Measurements from ENCODE around the gene SUZ12.
"Not testable (repeated sequence)": the region's sequence is repeated elsewhere in the genome, so short reads cannot be mapped to it uniquely, and the experiment has no call there.

DNA sequence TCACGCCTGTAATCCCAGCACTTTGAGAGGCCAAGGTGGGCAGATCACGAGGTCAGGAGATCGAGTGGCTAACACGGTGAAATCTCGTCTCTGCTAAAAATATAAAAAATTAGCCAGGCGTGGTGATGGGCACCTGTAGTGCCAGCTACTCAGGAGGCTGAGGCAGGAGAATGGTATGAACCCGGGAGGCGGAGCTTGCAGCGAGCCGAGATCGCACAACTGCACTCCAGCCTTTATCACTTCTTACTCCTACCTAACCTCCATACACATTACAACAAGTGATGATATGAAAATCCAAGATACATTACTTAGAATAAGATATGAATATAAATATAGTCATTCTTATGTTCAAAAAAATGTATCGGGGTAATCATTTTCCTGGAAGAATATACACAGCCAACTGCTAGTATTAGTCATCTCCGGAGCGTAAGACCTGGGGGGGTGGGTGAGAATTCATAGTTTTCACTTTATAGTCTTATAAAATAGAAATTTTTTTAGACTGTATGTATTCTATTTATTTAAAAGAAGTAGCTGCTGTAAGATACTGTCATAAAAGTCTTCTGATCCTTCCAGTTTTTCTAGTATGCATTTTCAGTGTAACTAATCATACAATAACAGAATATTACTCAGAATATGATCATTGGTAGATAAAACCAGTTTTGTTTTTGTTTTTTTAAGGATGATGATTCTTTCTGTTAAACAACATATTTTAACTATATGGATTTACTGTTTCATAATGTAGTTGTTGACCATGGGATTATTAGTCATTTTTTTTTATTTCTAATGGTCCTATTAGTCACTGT, 37.7 kb downstream of the SUZ12 start:
- TF ChIP-seq, protein P1, sequence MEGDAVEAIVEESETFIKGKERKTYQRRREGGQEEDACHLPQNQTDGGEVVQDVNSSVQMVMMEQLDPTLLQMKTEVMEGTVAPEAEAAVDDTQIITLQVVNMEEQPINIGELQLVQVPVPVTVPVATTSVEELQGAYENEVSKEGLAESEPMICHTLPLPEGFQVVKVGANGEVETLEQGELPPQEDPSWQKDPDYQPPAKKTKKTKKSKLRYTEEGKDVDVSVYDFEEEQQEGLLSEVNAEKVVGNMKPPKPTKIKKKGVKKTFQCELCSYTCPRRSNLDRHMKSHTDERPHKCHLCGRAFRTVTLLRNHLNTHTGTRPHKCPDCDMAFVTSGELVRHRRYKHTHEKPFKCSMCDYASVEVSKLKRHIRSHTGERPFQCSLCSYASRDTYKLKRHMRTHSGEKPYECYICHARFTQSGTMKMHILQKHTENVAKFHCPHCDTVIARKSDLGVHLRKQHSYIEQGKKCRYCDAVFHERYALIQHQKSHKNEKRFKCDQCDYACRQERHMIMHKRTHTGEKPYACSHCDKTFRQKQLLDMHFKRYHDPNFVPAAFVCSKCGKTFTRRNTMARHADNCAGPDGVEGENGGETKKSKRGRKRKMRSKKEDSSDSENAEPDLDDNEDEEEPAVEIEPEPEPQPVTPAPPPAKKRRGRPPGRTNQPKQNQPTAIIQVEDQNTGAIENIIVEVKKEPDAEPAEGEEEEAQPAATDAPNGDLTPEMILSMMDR (IDR thresholded peaks at IDR 0.05) = not testable (repeated sequence)
- not testable (repeated sequence) for TF ChIP-seq POLR2A (IDR thresholded peaks at IDR 0.05; ENCODE audit: low read depth); POLR2AphosphoS5 (IDR thresholded peaks at IDR 0.05)

Data from esophagus muscularis mucosa (tissue), 3 donors.